ENCODE data around the gene SPPL3. TPM values are rescaled to one million over a fixed set of nuclear protein-coding genes. Genes with fewer than 3 reads are reported as not detected.

The SPPL3 gene
- total and polyA plus RNA-seq, 2 experiments from 2014 or later: 10.9 to 27.8 TPM

DNA sequence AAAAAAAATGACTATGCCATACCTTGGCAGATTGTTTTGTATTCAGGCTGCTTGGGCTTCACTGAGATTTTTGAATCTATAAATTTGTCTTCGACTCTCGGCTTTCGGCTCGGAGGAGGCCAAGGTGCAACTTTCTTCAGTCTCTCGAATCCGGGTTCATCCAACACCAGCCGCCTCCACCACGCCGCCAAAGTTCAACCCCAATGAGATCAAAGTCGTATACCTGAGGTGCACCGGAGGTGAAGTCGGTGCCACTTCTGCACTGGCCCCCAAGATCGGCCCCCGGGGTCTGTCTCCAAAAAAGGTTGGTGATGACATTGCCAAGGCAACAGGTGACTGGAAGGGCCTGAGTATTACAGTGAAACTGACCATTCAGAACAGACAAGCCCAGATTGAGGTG is 12.4 kb upstream of the SPPL3 start (continued):
- TF ChIP-seq, protein P1, sequence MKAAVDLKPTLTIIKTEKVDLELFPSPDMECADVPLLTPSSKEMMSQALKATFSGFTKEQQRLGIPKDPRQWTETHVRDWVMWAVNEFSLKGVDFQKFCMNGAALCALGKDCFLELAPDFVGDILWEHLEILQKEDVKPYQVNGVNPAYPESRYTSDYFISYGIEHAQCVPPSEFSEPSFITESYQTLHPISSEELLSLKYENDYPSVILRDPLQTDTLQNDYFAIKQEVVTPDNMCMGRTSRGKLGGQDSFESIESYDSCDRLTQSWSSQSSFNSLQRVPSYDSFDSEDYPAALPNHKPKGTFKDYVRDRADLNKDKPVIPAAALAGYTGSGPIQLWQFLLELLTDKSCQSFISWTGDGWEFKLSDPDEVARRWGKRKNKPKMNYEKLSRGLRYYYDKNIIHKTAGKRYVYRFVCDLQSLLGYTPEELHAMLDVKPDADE (IDR thresholded peaks at IDR 0.05): no peak
- TF ChIP-seq EZH2phosphoT487 (IDR thresholded peaks at IDR 0.05; ENCODE audit: unreplicated experiment) (no peak), CREB1 (CRISPR knock-in tag; IDR thresholded peaks at IDR 0.05; ENCODE audit: low read depth) (no peak), POLR2AphosphoS5 (IDR thresholded peaks at IDR 0.05; ENCODE audit: low read depth) (no peak), ZNF331 (CRISPR knock-in tag; IDR thresholded peaks at IDR 0.05; ENCODE audit: low read depth) (no peak)
- TF ChIP-seq, protein P2, sequence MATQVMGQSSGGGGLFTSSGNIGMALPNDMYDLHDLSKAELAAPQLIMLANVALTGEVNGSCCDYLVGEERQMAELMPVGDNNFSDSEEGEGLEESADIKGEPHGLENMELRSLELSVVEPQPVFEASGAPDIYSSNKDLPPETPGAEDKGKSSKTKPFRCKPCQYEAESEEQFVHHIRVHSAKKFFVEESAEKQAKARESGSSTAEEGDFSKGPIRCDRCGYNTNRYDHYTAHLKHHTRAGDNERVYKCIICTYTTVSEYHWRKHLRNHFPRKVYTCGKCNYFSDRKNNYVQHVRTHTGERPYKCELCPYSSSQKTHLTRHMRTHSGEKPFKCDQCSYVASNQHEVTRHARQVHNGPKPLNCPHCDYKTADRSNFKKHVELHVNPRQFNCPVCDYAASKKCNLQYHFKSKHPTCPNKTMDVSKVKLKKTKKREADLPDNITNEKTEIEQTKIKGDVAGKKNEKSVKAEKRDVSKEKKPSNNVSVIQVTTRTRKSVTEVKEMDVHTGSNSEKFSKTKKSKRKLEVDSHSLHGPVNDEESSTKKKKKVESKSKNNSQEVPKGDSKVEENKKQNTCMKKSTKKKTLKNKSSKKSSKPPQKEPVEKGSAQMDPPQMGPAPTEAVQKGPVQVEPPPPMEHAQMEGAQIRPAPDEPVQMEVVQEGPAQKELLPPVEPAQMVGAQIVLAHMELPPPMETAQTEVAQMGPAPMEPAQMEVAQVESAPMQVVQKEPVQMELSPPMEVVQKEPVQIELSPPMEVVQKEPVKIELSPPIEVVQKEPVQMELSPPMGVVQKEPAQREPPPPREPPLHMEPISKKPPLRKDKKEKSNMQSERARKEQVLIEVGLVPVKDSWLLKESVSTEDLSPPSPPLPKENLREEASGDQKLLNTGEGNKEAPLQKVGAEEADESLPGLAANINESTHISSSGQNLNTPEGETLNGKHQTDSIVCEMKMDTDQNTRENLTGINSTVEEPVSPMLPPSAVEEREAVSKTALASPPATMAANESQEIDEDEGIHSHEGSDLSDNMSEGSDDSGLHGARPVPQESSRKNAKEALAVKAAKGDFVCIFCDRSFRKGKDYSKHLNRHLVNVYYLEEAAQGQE (IDR thresholded peaks at IDR 0.05; ENCODE audit: unreplicated experiment): no peak
- TF ChIP-seq, protein P3, sequence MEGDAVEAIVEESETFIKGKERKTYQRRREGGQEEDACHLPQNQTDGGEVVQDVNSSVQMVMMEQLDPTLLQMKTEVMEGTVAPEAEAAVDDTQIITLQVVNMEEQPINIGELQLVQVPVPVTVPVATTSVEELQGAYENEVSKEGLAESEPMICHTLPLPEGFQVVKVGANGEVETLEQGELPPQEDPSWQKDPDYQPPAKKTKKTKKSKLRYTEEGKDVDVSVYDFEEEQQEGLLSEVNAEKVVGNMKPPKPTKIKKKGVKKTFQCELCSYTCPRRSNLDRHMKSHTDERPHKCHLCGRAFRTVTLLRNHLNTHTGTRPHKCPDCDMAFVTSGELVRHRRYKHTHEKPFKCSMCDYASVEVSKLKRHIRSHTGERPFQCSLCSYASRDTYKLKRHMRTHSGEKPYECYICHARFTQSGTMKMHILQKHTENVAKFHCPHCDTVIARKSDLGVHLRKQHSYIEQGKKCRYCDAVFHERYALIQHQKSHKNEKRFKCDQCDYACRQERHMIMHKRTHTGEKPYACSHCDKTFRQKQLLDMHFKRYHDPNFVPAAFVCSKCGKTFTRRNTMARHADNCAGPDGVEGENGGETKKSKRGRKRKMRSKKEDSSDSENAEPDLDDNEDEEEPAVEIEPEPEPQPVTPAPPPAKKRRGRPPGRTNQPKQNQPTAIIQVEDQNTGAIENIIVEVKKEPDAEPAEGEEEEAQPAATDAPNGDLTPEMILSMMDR (conservative IDR thresholded peaks at IDR 0.05; ENCODE audit: low read depth in 2 of 2): no peak

DNA sequence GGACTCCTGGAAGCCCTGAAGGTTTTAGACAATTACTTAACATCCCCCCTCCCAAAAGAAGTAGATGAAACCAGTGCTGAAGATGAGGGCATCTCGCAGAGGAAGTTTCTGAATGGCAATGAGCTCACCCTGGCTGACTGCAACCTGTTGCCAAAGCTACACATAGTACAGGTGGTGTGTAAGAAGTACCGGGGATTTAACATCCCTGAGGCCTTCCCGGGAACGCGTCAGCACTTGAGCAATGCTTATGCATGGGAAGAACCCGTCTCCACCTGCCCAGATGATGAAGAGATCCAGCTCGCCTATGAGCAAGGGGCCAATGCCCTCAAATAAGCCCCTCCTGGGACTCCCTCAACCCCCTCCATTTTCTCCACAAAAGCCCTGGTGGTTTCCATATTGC is 10.6 kb upstream of the SPPL3 start:
- no peaks in the 10 kb centered on the region for H3K79me2 ChIP-seq (replicated peaks; ENCODE audit: insufficient read depth)
- H3K27ac ChIP-seq (ENCODE audit: low read depth): no peak overlapping the region
- no peaks in the 10 kb centered on the region for H3K4me1 ChIP-seq (ENCODE audit: insufficient read depth)
- Mint-ChIP-seq H3K4me1 (no peaks in the 10 kb centered on the region), H3K4me3 (no peak overlapping the region), H3K27ac (no peak overlapping the region), H3K36me3 (ENCODE audit: low read depth) (no peaks in the 10 kb centered on the region), H3K9me3 (peaks cover 17% of the 10 kb centered on the region; the same call in 2 of the 3 replicates), H3K27me3 (ENCODE audit: insufficient read depth, low read depth, poor library complexity) (peaks cover 4% of the 10 kb centered on the region)
- H3K27me3 ChIP-seq (ENCODE audit: insufficient read depth): no peaks in the 10 kb centered on the region
- no peaks in the 10 kb centered on the region for H3F3A ChIP-seq (replicated peaks; ENCODE audit: low read depth)
- no peak overlapping the region for H3K4me2 ChIP-seq
- ATAC-seq (no peak), DNase-seq (ENCODE audit: low spot score) (no peak)
- TF ChIP-seq, protein P4, sequence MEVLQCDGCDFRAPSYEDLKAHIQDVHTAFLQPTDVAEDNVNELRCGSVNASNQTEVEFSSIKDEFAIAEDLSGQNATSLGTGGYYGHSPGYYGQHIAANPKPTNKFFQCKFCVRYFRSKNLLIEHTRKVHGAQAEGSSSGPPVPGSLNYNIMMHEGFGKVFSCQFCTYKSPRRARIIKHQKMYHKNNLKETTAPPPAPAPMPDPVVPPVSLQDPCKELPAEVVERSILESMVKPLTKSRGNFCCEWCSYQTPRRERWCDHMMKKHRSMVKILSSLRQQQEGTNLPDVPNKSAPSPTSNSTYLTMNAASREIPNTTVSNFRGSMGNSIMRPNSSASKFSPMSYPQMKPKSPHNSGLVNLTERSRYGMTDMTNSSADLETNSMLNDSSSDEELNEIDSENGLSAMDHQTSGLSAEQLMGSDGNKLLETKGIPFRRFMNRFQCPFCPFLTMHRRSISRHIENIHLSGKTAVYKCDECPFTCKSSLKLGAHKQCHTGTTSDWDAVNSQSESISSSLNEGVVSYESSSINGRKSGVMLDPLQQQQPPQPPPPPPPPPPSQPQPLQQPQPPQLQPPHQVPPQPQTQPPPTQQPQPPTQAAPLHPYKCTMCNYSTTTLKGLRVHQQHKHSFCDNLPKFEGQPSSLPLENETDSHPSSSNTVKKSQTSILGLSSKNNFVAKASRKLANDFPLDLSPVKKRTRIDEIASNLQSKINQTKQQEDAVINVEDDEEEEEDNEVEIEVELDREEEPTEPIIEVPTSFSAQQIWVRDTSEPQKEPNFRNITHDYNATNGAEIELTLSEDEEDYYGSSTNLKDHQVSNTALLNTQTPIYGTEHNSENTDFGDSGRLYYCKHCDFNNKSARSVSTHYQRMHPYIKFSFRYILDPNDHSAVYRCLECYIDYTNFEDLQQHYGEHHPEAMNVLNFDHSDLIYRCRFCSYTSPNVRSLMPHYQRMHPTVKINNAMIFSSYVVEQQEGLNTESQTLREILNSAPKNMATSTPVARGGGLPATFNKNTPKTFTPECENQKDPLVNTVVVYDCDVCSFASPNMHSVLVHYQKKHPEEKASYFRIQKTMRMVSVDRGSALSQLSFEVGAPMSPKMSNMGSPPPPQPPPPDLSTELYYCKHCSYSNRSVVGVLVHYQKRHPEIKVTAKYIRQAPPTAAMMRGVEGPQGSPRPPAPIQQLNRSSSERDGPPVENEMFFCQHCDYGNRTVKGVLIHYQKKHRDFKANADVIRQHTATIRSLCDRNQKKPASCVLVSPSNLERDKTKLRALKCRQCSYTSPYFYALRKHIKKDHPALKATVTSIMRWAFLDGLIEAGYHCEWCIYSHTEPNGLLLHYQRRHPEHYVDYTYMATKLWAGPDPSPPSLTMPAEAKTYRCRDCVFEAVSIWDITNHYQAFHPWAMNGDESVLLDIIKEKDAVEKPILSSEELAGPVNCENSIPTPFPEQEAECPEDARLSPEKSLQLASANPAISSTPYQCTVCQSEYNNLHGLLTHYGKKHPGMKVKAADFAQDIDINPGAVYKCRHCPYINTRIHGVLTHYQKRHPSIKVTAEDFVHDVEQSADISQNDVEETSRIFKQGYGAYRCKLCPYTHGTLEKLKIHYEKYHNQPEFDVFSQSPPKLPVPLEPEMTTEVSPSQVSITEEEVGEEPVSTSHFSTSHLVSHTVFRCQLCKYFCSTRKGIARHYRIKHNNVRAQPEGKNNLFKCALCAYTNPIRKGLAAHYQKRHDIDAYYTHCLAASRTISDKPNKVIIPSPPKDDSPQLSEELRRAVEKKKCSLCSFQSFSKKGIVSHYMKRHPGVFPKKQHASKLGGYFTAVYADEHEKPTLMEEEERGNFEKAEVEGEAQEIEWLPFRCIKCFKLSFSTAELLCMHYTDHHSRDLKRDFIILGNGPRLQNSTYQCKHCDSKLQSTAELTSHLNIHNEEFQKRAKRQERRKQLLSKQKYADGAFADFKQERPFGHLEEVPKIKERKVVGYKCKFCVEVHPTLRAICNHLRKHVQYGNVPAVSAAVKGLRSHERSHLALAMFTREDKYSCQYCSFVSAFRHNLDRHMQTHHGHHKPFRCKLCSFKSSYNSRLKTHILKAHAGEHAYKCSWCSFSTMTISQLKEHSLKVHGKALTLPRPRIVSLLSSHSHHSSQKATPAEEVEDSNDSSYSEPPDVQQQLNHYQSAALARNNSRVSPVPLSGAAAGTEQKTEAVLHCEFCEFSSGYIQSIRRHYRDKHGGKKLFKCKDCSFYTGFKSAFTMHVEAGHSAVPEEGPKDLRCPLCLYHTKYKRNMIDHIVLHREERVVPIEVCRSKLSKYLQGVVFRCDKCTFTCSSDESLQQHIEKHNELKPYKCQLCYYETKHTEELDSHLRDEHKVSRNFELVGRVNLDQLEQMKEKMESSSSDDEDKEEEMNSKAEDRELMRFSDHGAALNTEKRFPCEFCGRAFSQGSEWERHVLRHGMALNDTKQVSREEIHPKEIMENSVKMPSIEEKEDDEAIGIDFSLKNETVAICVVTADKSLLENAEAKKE (CRISPR knock-in tag; IDR thresholded peaks at IDR 0.05): no peak
- H3K9me2 ChIP-seq (ENCODE audit: insufficient read depth): no peaks in the 10 kb centered on the region
- H4K20me1 ChIP-seq (replicated peaks; ENCODE audit: insufficient read depth): no peaks in the 10 kb centered on the region
- H3K36me3 ChIP-seq (ENCODE audit: insufficient read depth): no peaks in the 10 kb centered on the region
- H3K4me3 ChIP-seq: no peak overlapping the region
- no peak overlapping the region; the same call in 1 of the 2 replicates for H2AFZ ChIP-seq

Data from GM23338 (cell line).